Right lobe of liver (tissue), 6 donors: ENCODE results near the gene DIAPH1. TPM values are rescaled to one million over a fixed set of nuclear protein-coding genes. Genes with fewer than 3 reads are reported as not detected.

Experiments used
- ATAC-seq, 4 donors: fragments of 200-7000 bp; cut with Tn5 transposase; one replicate each; pipeline ENCODE4 v1.9.1; 2020; ENCODE audit warnings: mild to moderate bottlenecking in 4 of 4, moderate library complexity in 4 of 4
- DNase-seq, 3 donors: peaks; one replicate each; pipeline ENCODE4 v3.0.0-alpha.2; 2020
- H3K27ac ChIP-seq, 3 donors: fragments of 200-600 bp; one replicate each; pipeline ENCODE4 v1.8.0; 2022
- H3K27me3 ChIP-seq, 2 donors: fragments of 200-600 bp; one replicate each; pipeline ENCODE4 v1.8.0; 2022
- H3K36me3 ChIP-seq, 4 donors: fragments of 200-600 bp; sonication (generic) in 1 of 4; one replicate each; pipeline versions ENCODE4 v1.5.1 to v1.8.0; 2017 to 2022; ENCODE audit warnings: control low read depth in 1 of 4
- H3K4me1 ChIP-seq, 4 donors: fragments of 200-600 bp; sonication (generic) in 1 of 4; one replicate each; pipeline versions ENCODE4 v1.5.1 to v1.8.0; 2017 to 2022; ENCODE audit warnings: control low read depth in 1 of 4
- H3K4me3 ChIP-seq, 3 donors: fragments of 200-600 bp; one replicate each; pipeline ENCODE4 v1.8.0; 2022
- H3K9me3 ChIP-seq, 4 donors: fragments of 200-600 bp; sonication (generic) in 1 of 4; one replicate each; pipeline versions ENCODE4 v1.5.1 to v1.8.0; 2017 to 2022; ENCODE audit warnings: control low read depth in 1 of 4
- POLR2A ChIP-seq: fragments of 450-650 bp; IDR thresholded peaks from one replicate; pipeline ENCODE4 v1.6.1; 2017; ENCODE audit warnings: antibody characterized with exemption, mild to moderate bottlenecking
- WGBS: methylation state at CpG from one replicate; pipeline ENCODE4 v1.1.6; 2018; ENCODE audit warnings: low coverage, low lambda C conversion rate; ENCODE audit not compliant: insufficient coverage; ENCODE audit errors: missing lambda C conversion rate; 5-methylcytosine and 5-hydroxymethylcytosine counted together
- intact Hi-C, 2 donors: fragments of 100-400 bp; cut with DNase I; formaldehyde crosslinking; loops; one replicate each; pipeline versions ENCODE4 v1.11.2 to v1.14.1; 2022
- total RNA-seq, 6 experiments: library from RNA; depleted of rRNA in 2 of 6; stranded (reverse); fragments of >200 nt in 2 of 6; fragmentation: NEBNext Ultra II Directional in 3 of 6; extraction: Animal tissue kit (Norgen Biotek cat#: 25700) in 3 of 6; gene quantifications; one replicate each; pipeline versions ENCODE4 v1.1.0 to v1.2.4, GENCODE V29; 2016 to 2023
- TF ChIP-seq, protein P1 (sequence below), 4 donors: fragments of 200-600 bp in 3 of 4; fragments of 450-650 bp in 1 of 4; IDR thresholded peaks; one replicate each; pipeline versions ENCODE4 v1.5.1 to v1.8.0; 2016 to 2022; ENCODE audit warnings: antibody characterized with exemption in 4 of 4, mild to moderate bottlenecking in 2 of 4
- donor health status: DM: no; HTN: yes; CAD: no.
- donor health status: DM: no; HTN: no; CAD: no.
- donor health status: DM: no; HTN: no; CAD: no.
- donor health status: DM: no; HTN: yes; CAD: no.
- donor health status: DM: no; HTN: yes; CAD: no.

DIAPH1 gene
- total RNA-seq, 6 experiments from 2014 or later: 93.7 to 114 (median 107) TPM

DNA sequence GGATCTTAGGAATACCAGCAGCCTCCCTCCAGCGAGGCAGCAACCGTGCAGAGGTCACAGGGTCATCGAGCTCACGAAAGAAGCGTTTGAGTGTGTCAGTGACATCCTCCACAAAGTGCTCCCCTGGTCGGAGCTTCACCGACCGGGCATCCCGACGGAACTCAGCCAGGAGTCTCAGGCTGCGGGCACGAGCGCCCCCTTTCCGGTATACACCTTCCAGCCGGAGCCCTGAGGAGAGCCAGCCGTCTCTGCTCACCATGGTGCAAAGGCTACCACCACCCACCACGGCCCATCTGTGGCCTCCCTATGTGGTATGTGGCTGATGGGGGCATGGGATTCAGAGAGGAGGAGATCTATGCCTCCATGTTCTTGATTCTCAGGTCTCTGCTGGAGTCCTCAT, 43.2 kb upstream of the DIAPH1 start:
- no peaks in the 10 kb centered on the region for H3K36me3 ChIP-seq
- DNase-seq: no peak
- H3K9me3 ChIP-seq: no peaks in the 10 kb centered on the region
- no peak for TF ChIP-seq POLR2A
- TF ChIP-seq, protein P1, sequence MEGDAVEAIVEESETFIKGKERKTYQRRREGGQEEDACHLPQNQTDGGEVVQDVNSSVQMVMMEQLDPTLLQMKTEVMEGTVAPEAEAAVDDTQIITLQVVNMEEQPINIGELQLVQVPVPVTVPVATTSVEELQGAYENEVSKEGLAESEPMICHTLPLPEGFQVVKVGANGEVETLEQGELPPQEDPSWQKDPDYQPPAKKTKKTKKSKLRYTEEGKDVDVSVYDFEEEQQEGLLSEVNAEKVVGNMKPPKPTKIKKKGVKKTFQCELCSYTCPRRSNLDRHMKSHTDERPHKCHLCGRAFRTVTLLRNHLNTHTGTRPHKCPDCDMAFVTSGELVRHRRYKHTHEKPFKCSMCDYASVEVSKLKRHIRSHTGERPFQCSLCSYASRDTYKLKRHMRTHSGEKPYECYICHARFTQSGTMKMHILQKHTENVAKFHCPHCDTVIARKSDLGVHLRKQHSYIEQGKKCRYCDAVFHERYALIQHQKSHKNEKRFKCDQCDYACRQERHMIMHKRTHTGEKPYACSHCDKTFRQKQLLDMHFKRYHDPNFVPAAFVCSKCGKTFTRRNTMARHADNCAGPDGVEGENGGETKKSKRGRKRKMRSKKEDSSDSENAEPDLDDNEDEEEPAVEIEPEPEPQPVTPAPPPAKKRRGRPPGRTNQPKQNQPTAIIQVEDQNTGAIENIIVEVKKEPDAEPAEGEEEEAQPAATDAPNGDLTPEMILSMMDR (IDR thresholded peaks at IDR 0.05): no peak
- intact Hi-C loops: no loop called here
- H3K4me1 ChIP-seq: peaks cover 0 to 5% (median 0%) of the 10 kb centered on the region in 4 donors
- 41% methylated on average over 2 of the region's 17 CpGs for WGBS
- H3K27me3 ChIP-seq: no peaks in the 10 kb centered on the region
- no peak for ATAC-seq
- H3K27ac ChIP-seq: no peak overlapping the region
- no peak overlapping the region for H3K4me3 ChIP-seq

DNA sequence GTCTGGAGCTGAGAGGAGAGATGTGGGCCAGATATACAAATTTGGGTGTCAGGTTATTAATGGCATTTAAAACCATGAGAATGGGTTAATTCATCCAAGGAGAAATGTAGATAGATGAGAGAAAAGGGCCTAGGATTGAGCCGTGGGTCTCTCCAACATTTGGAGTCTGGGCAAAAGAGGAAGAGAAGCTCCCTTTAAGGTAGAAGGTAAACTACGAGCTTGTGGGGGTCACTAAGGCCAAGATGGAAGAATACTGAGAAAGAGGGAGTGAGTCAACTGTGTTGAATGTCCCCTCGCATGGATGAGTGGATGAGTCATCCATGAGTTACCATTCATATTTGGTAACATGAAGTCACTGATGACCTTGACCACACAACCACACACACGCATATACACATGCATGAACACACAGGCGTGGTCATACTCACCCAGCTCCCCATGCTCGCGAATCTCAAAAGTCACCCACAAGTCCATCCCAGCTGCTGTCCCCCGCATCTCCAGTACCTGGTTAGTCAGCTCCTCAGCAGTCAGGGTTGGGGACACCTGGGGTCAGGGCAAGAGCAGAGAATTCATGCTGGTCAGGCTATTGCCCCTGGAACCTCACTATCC, 39.2 kb upstream of the DIAPH1 start:
- Histone ChIP-seq H3K27me3 (no peaks in the 10 kb centered on the region), H3K4me3 (no peak overlapping the region), H3K27ac (no peak overlapping the region), H3K36me3 (no peaks in the 10 kb centered on the region), H3K4me1 (no peaks in the 10 kb centered on the region), H3K9me3 (no peaks in the 10 kb centered on the region)
- intact Hi-C loops: no loop called here
- TF ChIP-seq POLR2A: no peak
- TF ChIP-seq, protein P1 (IDR thresholded peaks at IDR 0.05): no peak
- 66% methylated on average over 3 of the region's 8 CpGs for WGBS
- ATAC-seq: peak in 1 of 4 donors; percentile 18
- no peak for DNase-seq

DNA sequence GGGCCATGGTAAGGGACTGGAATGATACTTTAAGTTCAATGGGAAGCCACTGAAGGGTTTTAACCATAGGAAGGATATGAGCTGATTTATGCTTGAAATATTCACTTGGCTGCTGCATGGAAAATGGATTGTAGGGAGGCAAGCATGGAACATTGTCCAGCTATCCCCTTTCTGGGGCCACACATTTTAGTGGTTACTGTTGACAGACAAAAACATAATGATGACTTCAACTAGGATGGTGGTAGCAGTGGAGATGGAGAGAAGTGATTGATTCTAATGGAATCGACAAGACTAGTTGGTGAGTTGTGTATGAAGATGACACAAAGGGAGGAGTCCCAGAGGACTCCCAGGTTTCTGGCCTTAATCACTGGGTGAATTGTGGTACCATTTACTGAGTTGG, 38.6 kb upstream of the DIAPH1 start:
- ATAC-seq (no peak), DNase-seq (no peak)
- H3K27me3 ChIP-seq: no peaks in the 10 kb centered on the region
- H3K27ac ChIP-seq: no peak overlapping the region
- H3K4me3 ChIP-seq: no peak overlapping the region
- H3K36me3 ChIP-seq: no peaks in the 10 kb centered on the region
- intact Hi-C loops: no loop called here
- no peaks in the 10 kb centered on the region for H3K4me1 ChIP-seq
- no peaks in the 10 kb centered on the region for H3K9me3 ChIP-seq
- TF ChIP-seq, protein P1 (IDR thresholded peaks at IDR 0.05): no peak
- no peak for TF ChIP-seq POLR2A
- WGBS: 77% methylated on average over 1 of the region's 1 CpG

DNA sequence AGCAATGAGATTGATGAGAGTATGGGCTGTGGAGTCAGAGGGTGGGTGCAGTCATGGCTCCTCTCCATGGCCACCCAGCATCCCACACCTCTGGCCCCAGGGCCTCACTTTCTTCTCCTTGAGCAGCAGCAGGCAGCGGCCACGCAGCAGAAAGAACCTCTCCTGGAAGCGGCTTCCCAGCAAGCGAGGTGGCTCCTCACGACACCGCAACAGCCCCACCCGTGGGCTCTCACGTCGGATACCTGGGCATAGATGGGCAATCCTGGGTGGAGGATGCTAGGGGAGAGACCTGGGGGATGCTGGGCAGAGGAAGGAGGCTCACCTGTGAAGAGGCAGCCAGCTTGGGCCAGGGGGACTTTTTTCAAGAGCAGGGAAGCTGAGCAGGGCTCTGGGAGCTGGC, 37.6 kb upstream of the DIAPH1 start:
- no peaks in the 10 kb centered on the region for H3K4me1 ChIP-seq
- no peaks in the 10 kb centered on the region for H3K27me3 ChIP-seq
- no peaks in the 10 kb centered on the region for H3K9me3 ChIP-seq
- H3K36me3 ChIP-seq: no peaks in the 10 kb centered on the region
- no peak overlapping the region for H3K4me3 ChIP-seq
- TF ChIP-seq POLR2A: no peak
- TF ChIP-seq, protein P1 (IDR thresholded peaks at IDR 0.05): no peak
- intact Hi-C loops: no loop called here
- no peak overlapping the region for H3K27ac ChIP-seq
- ATAC-seq (no peak), DNase-seq (no peak)
- 81% methylated on average over 3 of the region's 9 CpGs for WGBS

DNA sequence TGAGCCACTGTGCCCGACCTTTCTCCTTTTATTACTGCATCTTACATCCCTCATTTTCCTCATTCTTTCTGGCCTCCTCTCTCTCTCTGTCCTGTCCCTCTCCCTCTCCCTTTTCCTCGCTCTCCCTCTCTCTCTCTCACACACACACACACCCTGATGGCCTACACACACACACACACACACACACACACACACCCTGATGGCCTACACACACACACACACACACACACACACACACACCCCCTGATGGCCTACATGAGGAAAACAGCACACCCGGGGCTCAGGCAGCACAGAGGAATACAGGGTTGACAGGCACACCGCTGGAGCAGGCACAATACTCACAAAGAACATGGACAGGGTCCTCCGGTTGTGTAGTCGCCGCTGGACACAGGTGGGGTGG, 36.2 kb upstream of the DIAPH1 start:
- no peak overlapping the region for H3K27ac ChIP-seq
- TF ChIP-seq POLR2A: no peak
- TF ChIP-seq, protein P1 (IDR thresholded peaks at IDR 0.05): no peak
- no peak overlapping the region for H3K4me3 ChIP-seq
- no peaks in the 10 kb centered on the region for H3K4me1 ChIP-seq
- no peaks in the 10 kb centered on the region for H3K9me3 ChIP-seq
- H3K27me3 ChIP-seq: no peaks in the 10 kb centered on the region
- no peak for ATAC-seq
- intact Hi-C loops: no loop called here
- no peaks in the 10 kb centered on the region for H3K36me3 ChIP-seq
- no peak for DNase-seq
- 81% methylated on average over 7 of the region's 7 CpGs for WGBS
